Adipocyte (in vitro differentiated cells): ENCODE results near the gene ASB2.

Source experiments
- DNase-seq: peaks from one replicate; pipeline ENCODE4 v3.0.0-alpha.2; 2015; ENCODE audit warnings: low read depth
- H3K27me3 ChIP-seq: replicated peaks from 2 replicates; pipeline ENCODE4 v1.7.0; 2013; ENCODE audit warnings: mild to moderate bottlenecking, low read length, moderate library complexity; ENCODE audit not compliant: control insufficient read depth, insufficient read depth
- H3K36me3 ChIP-seq: 2 replicates; pipeline ENCODE4 v1.7.0; 2013; ENCODE audit warnings: low read length, mild to moderate bottlenecking, moderate library complexity; ENCODE audit not compliant: control insufficient read depth, insufficient read depth, severe bottlenecking
- H3K4me1 ChIP-seq: 2 replicates; pipeline ENCODE4 v1.7.0; 2013; ENCODE audit warnings: mild to moderate bottlenecking, low read length, moderate library complexity; ENCODE audit not compliant: control insufficient read depth, insufficient read depth
- H3K4me3 ChIP-seq: 2 replicates; pipeline ENCODE4 v1.7.0; 2013; ENCODE audit warnings: mild to moderate bottlenecking, low read length, moderate library complexity
- H3K9ac ChIP-seq: 2 replicates; pipeline ENCODE4 v1.7.0; 2013; ENCODE audit warnings: mild to moderate bottlenecking, low read length, moderate library complexity
- H3K9me3 ChIP-seq: 2 replicates; pipeline ENCODE4 v1.7.0; 2013; ENCODE audit warnings: mild to moderate bottlenecking, low read length, moderate library complexity; ENCODE audit not compliant: control insufficient read depth

ASB2 gene

GRCh38 chr14:93903342-93904184 lies 72.8 kb downstream of the ASB2 start:
- H3K27me3 ChIP-seq: peaks cover 33% of the 10 kb centered on the region
- H3K4me1 ChIP-seq: no peaks in the 10 kb centered on the region
- no peaks in the 10 kb centered on the region for H3K36me3 ChIP-seq
- no peak overlapping the region for H3K4me3 ChIP-seq
- H3K9ac ChIP-seq: no peak overlapping the region
- H3K9me3 ChIP-seq: peaks cover under 1% of the 10 kb centered on the region
- peak; percentile 37 for DNase-seq

GRCh38 chr14:93902619-93903307 lies 73.6 kb downstream of the ASB2 start:
- no peak overlapping the region for H3K9ac ChIP-seq
- no peaks in the 10 kb centered on the region for H3K4me1 ChIP-seq
- no peak overlapping the region for H3K4me3 ChIP-seq
- no peaks in the 10 kb centered on the region for H3K9me3 ChIP-seq
- no peak for DNase-seq
- peaks cover 38% of the 10 kb centered on the region for H3K27me3 ChIP-seq
- H3K36me3 ChIP-seq: no peaks in the 10 kb centered on the region

DNA sequence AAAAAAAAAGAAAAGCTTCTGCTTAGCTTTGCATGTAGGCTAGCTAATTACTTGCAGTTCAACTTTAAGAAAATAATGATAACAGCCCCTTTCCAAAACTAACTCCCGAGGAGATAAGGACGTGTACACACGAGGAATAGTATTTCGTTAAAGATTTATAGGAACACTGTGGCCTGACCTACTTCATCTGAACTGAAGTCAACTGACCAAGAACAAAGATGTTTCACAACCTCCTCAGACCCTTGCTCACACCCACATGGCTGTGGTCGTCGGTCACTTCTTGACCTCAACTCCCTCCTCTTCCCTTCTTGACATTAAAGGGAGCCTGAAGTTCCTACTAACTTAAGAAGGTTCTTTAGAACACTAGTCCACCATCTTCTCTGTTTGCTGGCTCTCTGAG lies 74.6 kb downstream of the ASB2 start:
- H3K9me3 ChIP-seq: peaks cover 9% of the 10 kb centered on the region
- no peaks in the 10 kb centered on the region for H3K4me1 ChIP-seq
- DNase-seq: no peak
- no peak overlapping the region for H3K9ac ChIP-seq
- H3K27me3 ChIP-seq: peaks cover 40% of the 10 kb centered on the region
- no peaks in the 10 kb centered on the region for H3K36me3 ChIP-seq
- no peak overlapping the region for H3K4me3 ChIP-seq

DNA sequence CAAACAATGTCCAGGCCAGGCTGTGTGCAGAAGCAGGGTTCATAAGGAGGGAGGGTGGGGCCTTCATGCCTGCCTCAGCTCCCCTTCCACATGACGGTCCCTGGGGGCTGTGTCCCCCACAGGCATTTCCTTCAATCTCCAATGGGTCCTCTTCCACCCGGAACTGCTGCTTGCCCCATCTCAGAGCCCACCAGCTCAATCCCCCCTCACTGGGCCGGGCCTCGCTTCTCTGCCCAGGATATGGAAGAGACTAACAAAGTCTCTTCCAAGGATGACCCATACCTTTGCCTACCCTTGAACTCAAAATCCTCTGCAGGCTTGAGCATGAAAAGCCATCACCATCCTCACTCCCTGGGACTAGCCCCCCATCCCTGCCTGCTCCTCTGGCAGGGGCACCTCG lies 77.6 kb downstream of the ASB2 start:
- Histone ChIP-seq H3K36me3 (no peaks in the 10 kb centered on the region), H3K9me3 (peaks cover 9% of the 10 kb centered on the region), H3K9ac (no peak overlapping the region), H3K4me3 (no peak overlapping the region), H3K27me3 (peaks cover 56% of the 10 kb centered on the region), H3K4me1 (no peaks in the 10 kb centered on the region)
- DNase-seq: no peak

DNA sequence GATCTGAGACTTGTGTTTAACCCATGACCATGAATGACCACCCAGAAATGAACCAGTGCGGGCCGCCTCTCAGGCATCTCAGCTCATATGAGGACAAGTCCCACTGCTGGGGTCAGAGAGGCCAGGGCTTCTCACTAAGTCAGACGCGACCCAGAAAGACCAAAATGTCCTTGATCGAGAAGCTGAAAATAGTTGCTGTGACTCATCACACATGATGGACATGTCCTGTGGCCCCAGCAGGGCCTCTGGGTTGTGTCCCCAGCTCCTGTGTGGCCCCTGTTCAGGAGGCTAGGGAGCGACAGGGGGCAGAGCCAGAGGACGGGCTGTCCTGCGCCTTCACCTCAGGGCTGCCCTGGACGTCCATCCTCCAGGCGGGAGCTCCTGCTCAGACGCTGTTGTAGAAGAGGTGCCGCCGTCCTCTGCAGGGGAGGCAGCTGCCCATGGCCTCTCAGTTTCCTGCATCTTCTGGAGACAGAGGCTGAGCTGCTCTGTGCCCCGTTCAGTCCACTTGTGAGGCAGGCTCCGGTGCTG lies 78.2 kb downstream of the ASB2 start:
- peaks cover 53% of the 10 kb centered on the region for H3K27me3 ChIP-seq
- H3K4me1 ChIP-seq: peaks cover 5% of the 10 kb centered on the region
- no peaks in the 10 kb centered on the region for H3K36me3 ChIP-seq
- peaks cover 9% of the 10 kb centered on the region for H3K9me3 ChIP-seq
- no peak overlapping the region for H3K4me3 ChIP-seq
- no peak for DNase-seq
- no peak overlapping the region for H3K9ac ChIP-seq

DNA sequence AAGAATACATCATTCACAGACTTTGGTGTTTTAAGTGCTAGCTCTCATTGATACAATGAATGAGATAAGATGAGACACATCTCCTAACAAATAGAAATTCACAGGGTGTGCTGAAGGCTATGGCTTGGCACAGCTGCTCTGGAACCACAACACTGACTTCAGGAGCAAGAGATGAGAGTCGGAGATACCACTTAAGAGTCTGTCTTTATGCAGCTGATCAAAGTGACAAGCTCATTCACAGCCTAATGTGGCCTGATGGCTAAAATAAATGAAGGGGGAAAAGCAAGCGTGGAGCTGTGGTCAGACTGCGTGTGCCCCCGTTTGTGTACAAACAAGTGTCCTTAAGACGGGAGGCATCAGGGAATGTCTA lies 78.9 kb downstream of the ASB2 start:
- no peak overlapping the region for H3K9ac ChIP-seq
- H3K36me3 ChIP-seq: no peaks in the 10 kb centered on the region
- H3K4me1 ChIP-seq: peaks cover 7% of the 10 kb centered on the region
- H3K9me3 ChIP-seq: peaks cover 9% of the 10 kb centered on the region
- no peak for DNase-seq
- peaks cover 48% of the 10 kb centered on the region for H3K27me3 ChIP-seq
- no peak overlapping the region for H3K4me3 ChIP-seq

GRCh38 chr14:93895023-93895604 lies 81.3 kb downstream of the ASB2 start:
- DNase-seq: no peak
- Histone ChIP-seq H3K4me1 (peaks cover 7% of the 10 kb centered on the region), H3K36me3 (no peaks in the 10 kb centered on the region), H3K9ac (no peak overlapping the region), H3K4me3 (no peak overlapping the region), H3K9me3 (peaks cover 9% of the 10 kb centered on the region), H3K27me3 (peaks cover 61% of the 10 kb centered on the region)

- H3K36me3 ChIP-seq: no peaks in the 10 kb centered on the region
- peaks cover 63% of the 10 kb centered on the region for H3K27me3 ChIP-seq
- H3K4me3 ChIP-seq: no peak overlapping the region
- peaks cover 7% of the 10 kb centered on the region for H3K4me1 ChIP-seq
- peak overlapping the region; percentile 7 for H3K9ac ChIP-seq
- no peak for DNase-seq
- H3K9me3 ChIP-seq: peaks cover 9% of the 10 kb centered on the region
Measured at GRCh38 chr14:93893661-93894261, 82.6 kb downstream of the ASB2 start.

DNA sequence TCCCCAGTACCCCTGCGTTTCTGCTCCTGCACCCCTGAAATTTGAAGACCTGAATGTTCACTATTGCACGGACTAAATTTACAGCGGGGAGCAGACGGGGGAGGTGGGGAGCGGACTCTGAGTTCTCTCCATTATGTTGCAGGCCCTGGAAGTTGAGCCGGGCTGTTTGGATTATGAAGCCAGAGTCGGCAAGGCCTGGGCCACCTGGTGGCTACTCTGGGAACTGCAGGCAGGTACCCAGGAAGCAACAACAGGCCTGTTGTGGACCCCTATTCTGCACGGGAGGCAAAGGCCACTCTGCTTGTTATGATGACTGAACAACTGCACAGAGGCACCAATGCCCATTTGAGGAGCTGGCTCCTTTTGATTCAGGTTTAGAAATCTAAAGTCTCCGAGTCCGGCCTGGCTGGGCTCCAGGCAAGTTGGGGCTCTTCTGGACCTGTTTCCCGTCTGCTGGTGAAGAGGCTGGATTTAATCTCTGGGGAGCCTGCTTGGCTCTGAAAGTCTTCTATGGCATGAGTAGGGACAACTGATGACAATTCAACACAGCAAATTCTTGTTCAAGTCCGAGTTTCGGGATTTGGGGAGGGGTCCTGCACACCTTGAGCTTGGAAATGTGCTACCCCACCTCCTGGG lies 83.3 kb downstream of the ASB2 start:
- H3K9ac ChIP-seq: peak overlapping the region; percentile 7
- no peak overlapping the region for H3K4me3 ChIP-seq
- H3K4me1 ChIP-seq: peaks cover 7% of the 10 kb centered on the region
- H3K27me3 ChIP-seq: peaks cover 63% of the 10 kb centered on the region
- H3K9me3 ChIP-seq: peaks cover 9% of the 10 kb centered on the region
- DNase-seq: peak; percentile 83
- H3K36me3 ChIP-seq: no peaks in the 10 kb centered on the region

DNA sequence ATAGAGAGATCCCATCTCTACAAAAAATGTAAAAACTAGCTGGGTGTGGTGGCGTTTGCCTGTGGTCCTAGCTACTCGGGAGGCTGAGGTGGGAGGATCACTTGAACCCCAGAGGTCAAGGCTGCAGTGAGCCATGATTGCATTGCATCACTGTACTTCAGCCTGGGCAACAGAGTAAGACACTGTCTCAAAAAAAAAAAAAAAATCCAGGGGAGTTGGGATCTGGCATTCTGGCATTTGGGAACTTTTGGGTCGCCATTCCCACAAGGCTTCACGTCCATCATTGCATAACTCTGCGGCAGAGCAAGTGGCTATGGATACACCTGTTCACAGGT lies 83.9 kb downstream of the ASB2 start:
- peaks cover 7% of the 10 kb centered on the region for H3K4me1 ChIP-seq
- H3K27me3 ChIP-seq: peaks cover 61% of the 10 kb centered on the region
- peaks cover 6% of the 10 kb centered on the region for H3K9me3 ChIP-seq
- H3K36me3 ChIP-seq: no peaks in the 10 kb centered on the region
- no peak overlapping the region for H3K9ac ChIP-seq
- H3K4me3 ChIP-seq: no peak overlapping the region
- DNase-seq: no peak
